ENCODE measurements around the gene GRIK1. TPM values are rescaled to one million over a fixed set of nuclear protein-coding genes. Genes with fewer than 3 reads are reported as not detected.

Gene GRIK1
- polyA plus RNA-seq, 3 donors: not detected

DNA sequence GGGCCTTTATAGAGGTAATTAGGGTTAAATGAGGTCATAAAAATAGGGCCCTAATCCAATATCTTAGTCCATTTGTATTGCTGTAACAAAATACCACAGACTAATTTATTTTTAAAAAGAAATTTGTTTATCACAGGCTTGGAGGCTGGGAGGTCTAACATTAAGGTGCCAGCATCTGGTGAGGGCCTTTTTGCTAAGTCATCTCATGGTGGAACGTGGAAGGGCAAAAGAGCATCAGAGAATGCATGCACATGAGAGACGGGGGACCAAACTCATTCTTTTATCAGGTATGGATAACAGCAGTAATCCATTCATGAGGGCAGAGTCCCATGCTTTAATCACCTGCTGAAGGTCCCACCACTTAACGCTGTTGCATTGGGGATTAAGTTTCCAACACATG lies 313.8 kb downstream of the GRIK1 start:
- WGBS (ENCODE audit: insufficient coverage): 90% methylated on average over 3 of the region's 3 CpGs
- H2AFZ ChIP-seq (ENCODE audit: insufficient read depth, low read depth, low read length, poor library complexity, severe bottlenecking): no peak overlapping the region

DNA sequence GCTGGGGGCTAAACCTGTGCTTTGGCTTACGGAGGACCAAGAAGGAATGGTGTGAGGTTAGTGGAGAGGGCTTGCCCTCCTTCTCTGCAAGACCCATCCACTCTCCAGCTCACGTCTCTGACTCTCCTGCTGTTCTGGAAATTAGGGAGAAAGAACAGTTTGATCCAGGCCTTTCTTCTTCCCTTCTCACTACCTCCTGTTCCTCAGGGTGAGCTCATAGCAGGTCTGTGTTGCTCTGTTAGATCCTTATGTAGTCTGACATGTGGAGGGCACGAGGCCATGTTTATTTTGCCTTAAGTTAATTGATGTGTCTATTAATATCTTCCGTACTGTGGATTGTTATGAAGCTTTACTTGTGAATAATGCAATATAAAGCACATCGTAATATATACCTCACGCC lies 315.0 kb downstream of the GRIK1 start:
- Histone ChIP-seq H3K27ac (ENCODE audit: low read depth in 1 of 2, low read length in 2 of 2) (no peak overlapping the region), H3K9ac (ENCODE audit: insufficient read depth, low read length, poor library complexity, severe bottlenecking) (no peak overlapping the region), H3K4me2 (replicated peaks; ENCODE audit: extremely low read depth, low read length, poor library complexity, severe bottlenecking) (no peak overlapping the region), H2AFZ (ENCODE audit: insufficient read depth, low read depth, low read length, poor library complexity, severe bottlenecking) (no peak overlapping the region), H3K27me3 (ENCODE audit: control insufficient read depth in 2 of 2, insufficient read depth in 2 of 2, low read length in 2 of 2) (no peaks in the 10 kb centered on the region), H3K79me2 (ENCODE audit: insufficient read depth, low read length) (no peaks in the 10 kb centered on the region), H4K20me1 (ENCODE audit: insufficient read depth, low read length) (no peaks in the 10 kb centered on the region), H3K9me3 (replicated peaks in 1 of 2; ENCODE audit: control insufficient read depth in 1 of 2, insufficient read depth in 1 of 2, low read length in 2 of 2) (no peaks in the 10 kb centered on the region), H3K36me3 (replicated peaks in 1 of 2; ENCODE audit: control insufficient read depth in 1 of 2, insufficient read depth in 2 of 2, low read length in 2 of 2) (no peaks in the 10 kb centered on the region), H3K4me1 (ENCODE audit: control insufficient read depth in 1 of 2, insufficient read depth in 2 of 2, low read length in 2 of 2) (peaks cover 2 to 5% of the 10 kb centered on the region in 2 donors), H3K4me3 (replicated peaks in 1 of 3; ENCODE audit: low read depth in 2 of 3, low read length in 3 of 3) (no peak overlapping the region)
- Mint-ChIP-seq H3K4me3 (no peak overlapping the region), H3K36me3 (peaks cover 2 to 5% of the 10 kb centered on the region in 2 donors), H3K27me3 (ENCODE audit: low read depth in 3 of 3) (no peaks in the 10 kb centered on the region), H3K4me1 (peaks cover 11% of the 10 kb centered on the region), H3K9me3 (peaks cover 1 to 9% (median 6%) of the 10 kb centered on the region in 7 donors), H3K27ac (no peak overlapping the region)
- no CpG with 5 or more reads among the region's 6 CpGs for WGBS (ENCODE audit: insufficient coverage)
- intact Hi-C loops (cut with micrococcal nuclease): loop anchor here in 1 of 2 donors (5.0 kb wide), 1 partner anchor 48 kb away; no protein-coding TSS in a partner anchor
- no peak for DNase-seq
- TF ChIP-seq, protein P1, sequence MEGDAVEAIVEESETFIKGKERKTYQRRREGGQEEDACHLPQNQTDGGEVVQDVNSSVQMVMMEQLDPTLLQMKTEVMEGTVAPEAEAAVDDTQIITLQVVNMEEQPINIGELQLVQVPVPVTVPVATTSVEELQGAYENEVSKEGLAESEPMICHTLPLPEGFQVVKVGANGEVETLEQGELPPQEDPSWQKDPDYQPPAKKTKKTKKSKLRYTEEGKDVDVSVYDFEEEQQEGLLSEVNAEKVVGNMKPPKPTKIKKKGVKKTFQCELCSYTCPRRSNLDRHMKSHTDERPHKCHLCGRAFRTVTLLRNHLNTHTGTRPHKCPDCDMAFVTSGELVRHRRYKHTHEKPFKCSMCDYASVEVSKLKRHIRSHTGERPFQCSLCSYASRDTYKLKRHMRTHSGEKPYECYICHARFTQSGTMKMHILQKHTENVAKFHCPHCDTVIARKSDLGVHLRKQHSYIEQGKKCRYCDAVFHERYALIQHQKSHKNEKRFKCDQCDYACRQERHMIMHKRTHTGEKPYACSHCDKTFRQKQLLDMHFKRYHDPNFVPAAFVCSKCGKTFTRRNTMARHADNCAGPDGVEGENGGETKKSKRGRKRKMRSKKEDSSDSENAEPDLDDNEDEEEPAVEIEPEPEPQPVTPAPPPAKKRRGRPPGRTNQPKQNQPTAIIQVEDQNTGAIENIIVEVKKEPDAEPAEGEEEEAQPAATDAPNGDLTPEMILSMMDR (IDR thresholded peaks at IDR 0.05): no peak

More for the DNA sequence above, 313.8 kb downstream of the GRIK1 start:
- H4K20me1 ChIP-seq (ENCODE audit: insufficient read depth, low read length): no peaks in the 10 kb centered on the region
- H3K4me2 ChIP-seq (replicated peaks; ENCODE audit: extremely low read depth, low read length, poor library complexity, severe bottlenecking): no peak overlapping the region
- TF ChIP-seq, protein P1 (IDR thresholded peaks at IDR 0.05): no peak
- no peaks in the 10 kb centered on the region for H3K27me3 ChIP-seq (ENCODE audit: control insufficient read depth in 2 of 2, insufficient read depth in 2 of 2, low read length in 2 of 2)
- Mint-ChIP-seq H3K27ac (no peak overlapping the region), H3K36me3 (peaks cover 2 to 11% of the 10 kb centered on the region in 2 donors), H3K4me1 (peaks cover 11% of the 10 kb centered on the region), H3K9me3 (peaks cover 1 to 9% (median 6%) of the 10 kb centered on the region in 7 donors), H3K27me3 (ENCODE audit: low read depth in 3 of 3) (no peaks in the 10 kb centered on the region), H3K4me3 (no peak overlapping the region)
- no peak for DNase-seq
- no peak overlapping the region for H3K27ac ChIP-seq (ENCODE audit: low read depth in 1 of 2, low read length in 2 of 2)
- H3K4me3 ChIP-seq (replicated peaks in 1 of 3; ENCODE audit: low read depth in 2 of 3, low read length in 3 of 3): no peak overlapping the region
- H3K9me3 ChIP-seq (replicated peaks in 1 of 2; ENCODE audit: control insufficient read depth in 1 of 2, insufficient read depth in 1 of 2, low read length in 2 of 2): no peaks in the 10 kb centered on the region
- intact Hi-C loops (cut with micrococcal nuclease): loop anchor here in 1 of 2 donors (5.0 kb wide), 1 partner anchor 46 kb away; no protein-coding TSS in a partner anchor
- no peaks in the 10 kb centered on the region for H3K79me2 ChIP-seq (ENCODE audit: insufficient read depth, low read length)
- no peak overlapping the region for H3K9ac ChIP-seq (ENCODE audit: insufficient read depth, low read length, poor library complexity, severe bottlenecking)
- H3K36me3 ChIP-seq (replicated peaks in 1 of 2; ENCODE audit: control insufficient read depth in 1 of 2, insufficient read depth in 2 of 2, low read length in 2 of 2): no peaks in the 10 kb centered on the region
- peaks cover 2 to 5% of the 10 kb centered on the region in 2 donors for H3K4me1 ChIP-seq (ENCODE audit: control insufficient read depth in 1 of 2, insufficient read depth in 2 of 2, low read length in 2 of 2)
